HepG2 (cell line): ENCODE results near the gene RASA3. TPM values are rescaled to one million over a fixed set of nuclear protein-coding genes. Genes with fewer than 3 reads are reported as not detected.

Experiments used
- ATAC-seq: fragments of 200-7000 bp; cut with Tn5 transposase; 3 replicates; pipeline ENCODE4 v1.9.1; 2020; ENCODE audit warnings: mild to moderate bottlenecking, moderate library complexity
- BruUV-seq: library from RNA; stranded (reverse); fragments of 400-500 nt; replicated peaks from 2 replicates; lab custom pipeline; 2021; lab: Mats Ljungman, UMichigan
- CTCF ChIA-PET: fragments of 300-600 bp; formaldehyde crosslinking; extraction: SDS; loops from one replicate; lab custom pipeline; 2021; ENCODE audit warnings: low total read pairs, inconsistent platforms, low intra/inter-chr PET ratio; lab: Yijun Ruan, JAX
- POLR2A ChIA-PET: fragments of 350-600 bp; sonication (Branson Sonifier 250); formaldehyde crosslinking; loops from one replicate; lab custom pipeline; 2020; ENCODE audit warnings: antibody characterized with exemption, inconsistent platforms; lab: Yijun Ruan, JAX
- DNase-seq: peaks from one replicate; pipeline ENCODE4 v3.0.0-alpha.2; 2015; ENCODE audit warnings: low spot score
- FAIRE-seq: peaks from 3 replicates; lab custom pipeline; 2011; peaks lifted over from hg19 to GRCh38; lab: Jason Lieb, UNC
- H2AFZ ChIP-seq: one replicate; pipeline ENCODE4 v1.6.1; 2011; ENCODE audit warnings: low read length, inconsistent platforms
- H3K27ac ChIP-seq: fragments of 300-600 bp; 3 replicates; pipeline ENCODE4 v1.8.0; 2011; ENCODE audit warnings: mixed run types, mild to moderate bottlenecking, mixed read lengths, low read length, inconsistent platforms; ENCODE audit not compliant: insufficient read depth; ENCODE audit errors: extremely low read length
- H3K27me3 ChIP-seq, 2 experiments: fragments of 200-600 bp in 1 of 2; 2 replicates in 1 of 2; 3 replicates in 1 of 2; pipeline versions ENCODE4 v1.6.0 to v1.8.0; 2011; ENCODE audit warnings: low read length in 2 of 2, mild to moderate bottlenecking in 2 of 2, moderate library complexity in 2 of 2, inconsistent platforms in 1 of 2; ENCODE audit not compliant: insufficient read depth in 2 of 2, control insufficient read depth in 1 of 2
- H3K36me3 ChIP-seq, 2 experiments: fragments of 200-600 bp in 1 of 2; replicated peaks in 1 of 2; 2 replicates in 1 of 2; 3 replicates in 1 of 2; pipeline versions ENCODE4 v1.5.1 to v1.8.0; 2011; ENCODE audit warnings: low read length in 2 of 2, inconsistent platforms in 1 of 2; ENCODE audit not compliant: insufficient read depth in 2 of 2, control insufficient read depth in 1 of 2
- H3K4me1 ChIP-seq: 2 replicates; pipeline ENCODE4 v1.5.1; 2012; ENCODE audit warnings: low read length, inconsistent platforms; ENCODE audit not compliant: insufficient read depth
- H3K4me2 ChIP-seq: 2 replicates; pipeline ENCODE4 v1.6.0; 2011; ENCODE audit warnings: low read depth, low read length, inconsistent platforms
- H3K4me3 ChIP-seq, 3 experiments: fragments of 200-600 bp in 1 of 3; sonication (generic), shearing (Covaris generic) in 1 of 3; replicated peaks in 1 of 3; 2 replicates each; pipeline ENCODE4 v1.5.1; 2011 to 2016; ENCODE audit warnings: low read length in 3 of 3, inconsistent platforms in 2 of 3, low read depth in 2 of 3, mild to moderate bottlenecking in 2 of 3, control low read depth in 1 of 3, mixed read lengths in 1 of 3; ENCODE audit not compliant: insufficient read depth in 1 of 3
- H3K79me2 ChIP-seq: one replicate; pipeline ENCODE4 v1.6.1; 2011; ENCODE audit warnings: low read length, inconsistent platforms; ENCODE audit not compliant: insufficient read depth
- H3K9ac ChIP-seq: 2 replicates; pipeline ENCODE4 v1.6.0; 2011; ENCODE audit warnings: mild to moderate bottlenecking, low read depth, low read length, inconsistent platforms; ENCODE audit not compliant: insufficient read depth
- H3K9me3 ChIP-seq: 2 replicates; pipeline ENCODE4 v1.5.1; 2012; ENCODE audit warnings: mild to moderate bottlenecking, low read length
- H4K20me1 ChIP-seq: 2 replicates; pipeline ENCODE4 v1.6.0; 2011; ENCODE audit warnings: inconsistent platforms, mild to moderate bottlenecking, low read length, moderate library complexity; ENCODE audit not compliant: insufficient read depth
- ATF3 ChIP-seq: sonication (generic); formaldehyde crosslinking; IDR thresholded peaks from 2 replicates; pipeline ENCODE4 v1.4.0; 2020; ENCODE audit warnings: missing genetic modification reagents
- BCL3 ChIP-seq: sonication (generic); formaldehyde crosslinking; IDR thresholded peaks from 2 replicates; pipeline ENCODE4 v1.5.1; 2020; ENCODE audit warnings: mild to moderate bottlenecking, missing genetic modification reagents, moderate library complexity
- KAT7 ChIP-seq: IDR thresholded peaks from 2 replicates; pipeline ENCODE4 v1.6.1; 2018; ENCODE audit warnings: borderline replicate concordance, missing compliant biosample characterization
- KLF12 ChIP-seq: sonication (generic); formaldehyde crosslinking; IDR thresholded peaks from 2 replicates; pipeline ENCODE4 v1.4.0; 2020; ENCODE audit warnings: missing genetic modification reagents, borderline replicate concordance
- MIER3 ChIP-seq: IDR thresholded peaks from 2 replicates; pipeline ENCODE4 v1.6.1; 2016; ENCODE audit warnings: missing compliant biosample characterization, borderline replicate concordance
- MTF1 ChIP-seq: sonication (generic); formaldehyde crosslinking; IDR thresholded peaks from 2 replicates; pipeline ENCODE4 v1.5.0; 2020; ENCODE audit warnings: missing genetic modification reagents
- NBN ChIP-seq: fragments of 450-650 bp; conservative IDR thresholded peaks from 2 replicates; pipeline ENCODE4 v1.6.1; 2017
- NCOA2 ChIP-seq: sonication (generic); formaldehyde crosslinking; IDR thresholded peaks from 2 replicates; pipeline ENCODE4 v1.8.0; 2022; ENCODE audit warnings: inconsistent platforms
- PAX8 ChIP-seq: sonication (generic); formaldehyde crosslinking; IDR thresholded peaks from 2 replicates; pipeline ENCODE4 v1.8.0; 2022; ENCODE audit warnings: mild to moderate bottlenecking, missing genetic modification reagents, borderline replicate concordance
- SNAPC2 ChIP-seq: sonication (generic); formaldehyde crosslinking; IDR thresholded peaks from 2 replicates; pipeline ENCODE4 v1.8.1; 2022; ENCODE audit warnings: mild to moderate bottlenecking, missing genetic modification reagents
- TBP ChIP-seq: sonication (generic); formaldehyde crosslinking; IDR thresholded peaks from 2 replicates; pipeline ENCODE4 v1.5.0; 2020; ENCODE audit warnings: missing genetic modification reagents
- TFE3 ChIP-seq: IDR thresholded peaks from 2 replicates; pipeline ENCODE4 v1.6.1; 2016
- TOE1 ChIP-seq: sonication (generic); formaldehyde crosslinking; IDR thresholded peaks from 2 replicates; pipeline ENCODE4 v1.4.0; 2020; ENCODE audit warnings: mild to moderate bottlenecking, missing genetic modification reagents
- TRAFD1 ChIP-seq: sonication (generic); formaldehyde crosslinking; IDR thresholded peaks from 2 replicates; pipeline ENCODE4 v1.5.1; 2020; ENCODE audit warnings: missing genetic modification reagents, mild to moderate bottlenecking, borderline replicate concordance
- ZNF12 ChIP-seq: sonication (generic); formaldehyde crosslinking; IDR thresholded peaks from 2 replicates; pipeline ENCODE4 v1.5.0; 2020; ENCODE audit warnings: missing genetic modification reagents
- ZNF432 ChIP-seq: sonication (generic); formaldehyde crosslinking; IDR thresholded peaks from 2 replicates; pipeline ENCODE4 v1.5.0; 2020; ENCODE audit warnings: missing genetic modification reagents, mild to moderate bottlenecking, borderline replicate concordance
- ZSCAN12 ChIP-seq: sonication (generic); formaldehyde crosslinking; IDR thresholded peaks from 2 replicates; pipeline ENCODE4 v1.9.0; 2021; ENCODE audit warnings: mild to moderate bottlenecking, missing genetic modification reagents
- WGBS: methylation state at CpG from one replicate; pipeline ENCODE4 v1.1.6; 2017; ENCODE audit warnings: low lambda C conversion rate; 5-methylcytosine and 5-hydroxymethylcytosine counted together
- in situ Hi-C: cut with HindIII; loops from 2 replicates; pipeline ENCODE4 v1.10.0; 2017; ENCODE audit warnings: low pct_unique_long_range_greater_than_20kb; ENCODE audit not compliant: extremely low pct_ligation_motif_present
- intact Hi-C: fragments of 100-400 bp; cut with micrococcal nuclease; formaldehyde crosslinking; loops from one replicate; pipeline ENCODE4 v1.10.0; 2022; ENCODE audit not compliant: unreplicated experiment
- polyA plus RNA-seq, 8 experiments: library from polyadenylated mRNA; depleted of rRNA in 3 of 8; stranded (reverse) in 7 of 8; unstranded in 1 of 8; fragments of >200 nt; fragmentation: Illumina TruSeq in 4 of 8; extraction: Trizol in 4 of 8; gene quantifications; 2 replicates each; pipeline versions ENCODE4 v1.2.1 to v1.2.3, GENCODE V29; 2011 to 2016; ENCODE audit warnings: low read depth in 4 of 8, missing spikeins in 1 of 8, mixed read lengths in 1 of 8; ENCODE audit not compliant: insufficient read depth in 1 of 8
- total RNA-seq, 5 experiments: library from RNA; depleted of rRNA; stranded (reverse); fragments of >200 nt; fragmentation: Illumina TruSeq; extraction: Trizol; gene quantifications; 2 replicates each; pipeline ENCODE4 v1.2.3, GENCODE V29; 2016; ENCODE audit warnings: low read depth in 1 of 5

RASA3 gene
- total and polyA plus RNA-seq, 2 of the 13 experiments (the other 11 are each of a cell fraction or from before 2014, with no cell fraction given), result 0.05 TPM; not detected in 1

- H2AFZ ChIP-seq, result no peak overlapping the region
- intact Hi-C loops (no loop called here), in situ Hi-C loops (no loop called here)
- ChIA-PET POLR2A (no interaction called here), CTCF (no interaction called here)
- peaks cover 34% of the 10 kb centered on the region for H3K9me3 ChIP-seq
- FAIRE-seq, result no peak
- BruUV-seq, result no TSS peak
- no peak for TF ChIP-seq PAX8 (CRISPR knock-in tag)
- no peak for TF ChIP-seq MTF1
- no peak for TF ChIP-seq MIER3
- TF ChIP-seq ZSCAN12 (CRISPR knock-in tag), result no peak
- TF ChIP-seq ZNF432 (CRISPR knock-in tag), result no peak
- no peak for TF ChIP-seq TBP (CRISPR knock-in tag)
- no peak for TF ChIP-seq ZNF12 (CRISPR knock-in tag)
- TF ChIP-seq SNAPC2 (CRISPR knock-in tag), result no peak
- TF ChIP-seq TRAFD1 (CRISPR knock-in tag), result no peak
- no peak for TF ChIP-seq ATF3 (CRISPR knock-in tag)
- no peak for TF ChIP-seq TFE3 (CRISPR knock-in tag)
- TF ChIP-seq BCL3 (CRISPR knock-in tag), result no peak
- TF ChIP-seq NBN, result no peak
- TF ChIP-seq NCOA2 (CRISPR knock-in tag), result no peak
- TF ChIP-seq KLF12 (CRISPR knock-in tag), result no peak
- TF ChIP-seq TOE1 (CRISPR knock-in tag), result no peak
- no peak for TF ChIP-seq KAT7 (CRISPR knock-in tag)
- ATAC-seq, result no peak
- no peak overlapping the region for H3K27ac ChIP-seq
- H3K4me3 ChIP-seq, result no peak overlapping the region
- DNase-seq, result no peak
- H3K9ac ChIP-seq, result no peak overlapping the region
- H3K27me3 ChIP-seq, result peaks cover 0 to 4% of the 10 kb centered on the region in 2 experiments; a peak in 2 of 5 replicates
- no peak overlapping the region for H3K4me2 ChIP-seq
- no peaks in the 10 kb centered on the region for H3K36me3 ChIP-seq
- no peaks in the 10 kb centered on the region for H3K4me1 ChIP-seq
- WGBS, result 16% methylated on average over 11 of the region's 17 CpGs
- H4K20me1 ChIP-seq, result no peaks in the 10 kb centered on the region
- no peaks in the 10 kb centered on the region for H3K79me2 ChIP-seq
Measured at GRCh38 chr13:113962975-113963374, 169.4 kb downstream of the RASA3 start.
